ENCODE data around the gene ARHGAP26.

- no peak for TF ChIP-seq POLR2A (IDR thresholded peaks at IDR 0.05; ENCODE audit: low read depth, low read length)
- TF ChIP-seq CTCF (IDR thresholded peaks at IDR 0.05; ENCODE audit: extremely low read depth in 1 of 2, insufficient read depth in 1 of 2, low read depth in 1 of 2, low read length in 2 of 2) = no peak
- TF ChIP-seq, protein P1, sequence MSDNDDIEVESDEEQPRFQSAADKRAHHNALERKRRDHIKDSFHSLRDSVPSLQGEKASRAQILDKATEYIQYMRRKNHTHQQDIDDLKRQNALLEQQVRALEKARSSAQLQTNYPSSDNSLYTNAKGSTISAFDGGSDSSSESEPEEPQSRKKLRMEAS (IDR thresholded peaks at IDR 0.05; ENCODE audit: insufficient read depth, insufficient read length) = no peak
- no peak for TF ChIP-seq MYC (IDR thresholded peaks at IDR 0.05; ENCODE audit: low read depth, low read length)
These were observed 86.1 kb downstream of the ARHGAP26 start for GRCh38 chr5:142856269-142856782.
